GM21526 (cell line): ENCODE data around the gene UNC13B.

ENCODE experiments used
- ATAC-seq: cut with Tn5 transposase; IDR thresholded peaks from one replicate; pipeline ENCODE4 v1.9.1; 2021; ENCODE audit warnings: moderate library complexity; ENCODE audit not compliant: unreplicated experiment, low FRiP score

UNC13B gene

GRCh38 chr9:35269919-35270318 lies 108.1 kb downstream of the UNC13B start:
- ATAC-seq, result no peak

- ATAC-seq, result no peak
Measured at GRCh38 chr9:35271637-35272036, 109.8 kb downstream of the UNC13B start.

GRCh38 chr9:35272989-35273388 lies 111.2 kb downstream of the UNC13B start:
- ATAC-seq, result no peak

GRCh38 chr9:35273591-35273990 lies 111.8 kb downstream of the UNC13B start:
- ATAC-seq, result no peak

GRCh38 chr9:35274993-35275392 lies 113.2 kb downstream of the UNC13B start:
- no peak for ATAC-seq

GRCh38 chr9:35277171-35277520 lies 115.3 kb downstream of the UNC13B start:
- ATAC-seq, result no peak

- ATAC-seq, result no peak
Measured at GRCh38 chr9:35277628-35278359, 116.0 kb downstream of the UNC13B start.

- no peak for ATAC-seq
Measured at GRCh38 chr9:35279946-35280345, 118.1 kb downstream of the UNC13B start.

- ATAC-seq, result no peak
Measured at GRCh38 chr9:35280399-35280798, 118.6 kb downstream of the UNC13B start.

GRCh38 chr9:35285731-35286130 lies 123.9 kb downstream of the UNC13B start:
- ATAC-seq, result no peak

- ATAC-seq, result no peak
Measured at GRCh38 chr9:35286381-35286780, 124.6 kb downstream of the UNC13B start.

GRCh38 chr9:35287987-35288632 lies 126.3 kb downstream of the UNC13B start:
- no peak for ATAC-seq

- no peak for ATAC-seq
Measured at GRCh38 chr9:35288778-35289177, 127.0 kb downstream of the UNC13B start.

- ATAC-seq, result no peak
Measured at GRCh38 chr9:35293376-35293964, 131.7 kb downstream of the UNC13B start.

GRCh38 chr9:35294066-35294465 lies 132.3 kb downstream of the UNC13B start:
- no peak for ATAC-seq

- ATAC-seq, result no peak
Measured at GRCh38 chr9:35294556-35294955, 132.7 kb downstream of the UNC13B start.

- no peak for ATAC-seq
Measured at GRCh38 chr9:35295369-35296036, 133.7 kb downstream of the UNC13B start.

- no peak for ATAC-seq
Measured at GRCh38 chr9:35303567-35303966, 141.8 kb downstream of the UNC13B start.

GRCh38 chr9:35306283-35306682 lies 144.5 kb downstream of the UNC13B start:
- ATAC-seq, result no peak

GRCh38 chr9:35308316-35308715 lies 146.5 kb downstream of the UNC13B start:
- no peak for ATAC-seq

GRCh38 chr9:35311891-35312639 lies 150.3 kb downstream of the UNC13B start:
- ATAC-seq, result no peak
